NCI-H524 (cell line): Measurements from ENCODE around the gene TLE6.
"Not testable (repeated sequence)": the region's sequence is repeated elsewhere in the genome, so short reads cannot be mapped to it uniquely, and the experiment has no call there.

Source experiments
- DNase-seq, 2 experiments: peaks; one replicate each; lab custom pipeline; 2025; lab: John Stamatoyannopoulos, UW

TLE6 gene

DNA sequence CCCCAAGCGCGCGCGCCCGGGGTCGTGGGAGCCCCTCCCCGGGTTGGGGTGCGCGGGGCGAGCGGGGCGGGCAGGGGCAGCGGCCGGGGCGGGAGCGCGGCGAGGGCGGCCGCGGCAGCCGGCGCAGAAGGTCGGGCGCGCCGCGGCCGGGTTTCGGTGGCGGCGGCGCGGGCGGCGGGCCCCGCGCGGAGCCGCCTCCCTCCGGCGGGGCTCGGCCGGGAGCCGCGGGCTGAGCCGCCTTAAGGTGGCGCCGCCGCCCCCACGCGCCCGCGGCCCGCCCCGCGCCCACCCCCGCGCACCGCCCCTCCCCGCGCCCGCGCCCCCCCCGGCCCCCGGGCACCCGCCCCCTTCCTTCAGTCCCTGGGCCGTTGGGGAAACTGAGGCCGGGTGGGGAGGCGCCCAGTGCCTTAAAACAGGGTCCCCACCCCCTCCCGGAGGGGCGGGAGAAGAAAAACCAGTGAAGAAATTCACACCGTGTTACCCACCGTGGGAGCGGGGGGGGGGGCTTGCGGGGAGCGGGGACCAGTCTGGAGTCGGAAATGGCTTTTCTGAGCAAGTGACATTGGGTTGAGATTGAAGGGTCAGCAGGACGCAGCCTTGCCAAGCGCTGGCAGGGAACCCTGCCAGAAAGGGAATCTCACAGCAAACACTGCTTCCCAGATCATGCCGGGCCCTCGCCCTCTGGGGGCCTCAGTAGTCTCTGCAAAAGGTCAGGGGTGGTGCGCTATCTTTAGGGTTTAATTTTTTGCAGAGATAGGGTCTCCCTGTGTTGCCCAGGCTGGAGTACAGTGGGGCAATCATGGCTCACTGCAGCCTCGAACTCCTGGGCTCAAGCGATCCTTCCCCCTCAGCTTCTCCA lies 51.9 kb downstream of the TLE6 start, which contains the start of gene TLE2:
TLE2 (minus strand) TSS at position 216 of the 859 bp plus-strand sequence. CDS start 376 bp downstream, outside the sequence.
- DNase-seq, result no peak

DNA sequence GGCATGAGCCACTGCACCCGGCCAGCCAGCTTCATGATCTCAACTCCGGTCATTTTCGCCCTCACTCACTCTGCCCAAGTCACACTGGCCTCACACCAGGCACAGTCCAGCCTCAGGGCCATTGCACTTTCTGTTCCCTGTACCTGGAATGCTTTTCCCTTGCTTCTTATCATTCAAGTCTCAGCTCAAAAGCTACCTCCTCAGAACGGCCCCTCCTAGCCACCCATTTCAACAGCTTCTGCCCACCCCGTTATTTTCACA lies 54.2 kb downstream of the TLE6 start:
- DNase-seq, result no peak

DNA sequence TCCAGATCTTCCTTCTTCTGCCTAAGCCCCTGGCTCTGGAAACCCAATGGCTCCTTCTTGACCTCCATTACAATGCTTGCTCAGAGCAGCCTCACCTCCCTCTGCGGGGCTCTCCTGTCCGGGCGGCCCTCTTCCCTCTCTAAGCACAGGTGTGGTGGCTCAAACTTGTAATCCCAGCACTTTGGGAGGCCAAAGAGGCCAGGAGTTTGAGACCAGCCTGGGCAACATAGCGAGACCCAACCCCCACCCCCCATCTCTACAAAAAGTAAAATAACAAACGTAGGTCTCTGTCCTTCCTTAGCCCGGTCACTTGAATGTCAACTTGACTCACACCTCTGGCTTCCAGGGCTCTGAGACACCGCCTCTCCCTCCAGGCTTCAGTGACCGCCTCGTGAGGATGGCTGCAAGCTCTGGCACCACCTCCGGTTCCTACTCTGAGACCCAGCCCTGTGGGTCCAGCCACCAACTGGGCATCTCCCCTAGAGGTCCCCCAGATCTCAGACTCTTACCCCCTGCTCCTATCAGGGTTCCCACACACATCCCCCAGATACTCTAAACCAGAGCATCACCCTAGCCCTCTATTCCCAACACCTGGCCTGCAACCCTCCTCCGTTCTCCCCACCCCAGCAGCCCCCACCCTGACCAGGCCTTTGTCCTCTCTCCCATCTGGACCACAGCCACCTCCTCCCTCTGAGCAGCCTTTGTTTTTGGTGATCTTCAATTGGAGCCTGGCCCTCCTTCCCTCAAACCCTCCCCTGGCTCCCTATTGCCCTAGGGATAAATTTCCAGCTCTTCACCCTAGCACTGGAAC lies 56.4 kb downstream of the TLE6 start:
- no peak for DNase-seq

DNA sequence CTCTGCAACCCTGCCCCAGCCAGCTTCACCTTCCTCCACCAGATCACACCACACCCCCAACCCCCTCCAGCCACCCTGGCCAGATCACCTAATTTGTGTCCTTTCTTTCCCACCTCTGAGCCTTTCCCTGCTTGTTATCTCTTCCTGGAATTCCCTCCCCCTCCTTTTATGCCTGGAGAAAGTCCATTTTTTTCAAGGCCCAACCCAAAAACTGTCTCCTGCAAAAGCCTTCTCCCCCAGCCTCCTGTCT lies 57.0 kb downstream of the TLE6 start:
- DNase-seq, result no peak

DNA sequence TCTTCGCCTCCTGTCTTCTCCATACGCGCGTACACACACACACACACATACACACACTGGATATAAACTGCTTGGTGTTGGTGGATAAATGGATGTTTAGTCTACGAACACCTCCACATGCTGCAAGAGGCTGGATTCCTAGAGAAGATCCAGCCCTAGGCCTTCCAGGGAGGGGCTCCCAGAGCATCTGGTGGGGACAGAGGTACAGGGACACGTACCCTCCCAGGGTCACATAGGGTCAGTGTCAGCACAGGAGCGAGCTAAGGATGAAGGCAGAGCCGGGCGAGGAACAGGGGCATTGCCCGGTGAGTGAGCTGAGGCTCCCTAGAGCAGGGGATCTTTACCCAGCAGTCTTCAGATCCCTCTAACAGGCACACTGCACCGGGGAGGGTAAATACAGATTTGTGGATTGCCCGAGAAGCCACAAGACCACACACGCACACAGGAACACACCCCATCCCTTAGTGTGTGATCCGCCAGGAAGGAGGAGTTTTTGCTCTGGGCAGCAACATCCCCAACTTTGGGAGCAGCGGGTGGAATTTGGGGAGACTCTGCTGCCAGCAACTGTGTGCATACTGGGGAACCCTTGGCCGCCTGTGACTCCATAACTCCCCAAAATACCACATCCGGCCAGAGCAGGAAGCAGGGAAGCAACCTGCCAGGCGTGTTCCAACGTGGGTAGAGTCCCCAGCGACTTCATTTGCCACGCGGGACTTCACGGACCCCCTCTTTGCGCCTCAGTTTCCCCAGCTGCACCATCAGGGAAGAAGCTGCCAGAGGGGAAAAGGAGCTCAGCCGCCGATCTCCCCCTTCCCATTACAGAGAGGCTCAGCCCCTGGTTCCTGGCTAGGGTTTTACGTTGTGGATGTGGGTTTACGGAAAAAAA lies 57.5 kb downstream of the TLE6 start:
- peak in 1 of 2 experiments; percentile 39 for DNase-seq

DNA sequence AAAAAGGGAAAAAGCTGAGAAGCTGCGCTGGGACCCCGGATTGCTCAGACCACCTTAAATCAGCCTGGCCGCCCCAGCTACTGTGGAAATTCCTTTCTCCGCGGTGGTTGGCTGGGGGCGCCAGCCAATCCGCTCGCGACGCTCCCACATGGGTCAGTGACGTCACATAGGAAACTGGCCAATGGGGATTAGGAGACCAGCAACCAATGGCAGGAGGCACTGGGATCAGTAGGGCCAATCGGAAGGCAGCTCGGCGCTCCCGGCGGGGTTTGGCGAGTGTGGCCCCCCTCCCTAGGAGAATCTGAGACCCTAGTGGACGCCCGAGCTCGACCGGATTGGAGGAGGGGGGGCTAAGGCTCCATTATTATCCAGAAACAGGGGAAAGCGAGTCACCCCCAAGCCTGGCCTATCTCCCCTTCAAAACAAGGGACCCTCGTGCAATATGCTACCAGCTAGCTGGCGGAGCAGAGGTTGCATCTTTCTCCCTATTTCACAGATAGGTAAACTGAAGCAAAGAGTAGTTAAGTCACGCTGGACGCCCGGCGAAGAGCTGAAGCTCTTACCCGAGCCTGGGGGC lies 58.3 kb downstream of the TLE6 start:
- peak; percentile 100 for DNase-seq

DNA sequence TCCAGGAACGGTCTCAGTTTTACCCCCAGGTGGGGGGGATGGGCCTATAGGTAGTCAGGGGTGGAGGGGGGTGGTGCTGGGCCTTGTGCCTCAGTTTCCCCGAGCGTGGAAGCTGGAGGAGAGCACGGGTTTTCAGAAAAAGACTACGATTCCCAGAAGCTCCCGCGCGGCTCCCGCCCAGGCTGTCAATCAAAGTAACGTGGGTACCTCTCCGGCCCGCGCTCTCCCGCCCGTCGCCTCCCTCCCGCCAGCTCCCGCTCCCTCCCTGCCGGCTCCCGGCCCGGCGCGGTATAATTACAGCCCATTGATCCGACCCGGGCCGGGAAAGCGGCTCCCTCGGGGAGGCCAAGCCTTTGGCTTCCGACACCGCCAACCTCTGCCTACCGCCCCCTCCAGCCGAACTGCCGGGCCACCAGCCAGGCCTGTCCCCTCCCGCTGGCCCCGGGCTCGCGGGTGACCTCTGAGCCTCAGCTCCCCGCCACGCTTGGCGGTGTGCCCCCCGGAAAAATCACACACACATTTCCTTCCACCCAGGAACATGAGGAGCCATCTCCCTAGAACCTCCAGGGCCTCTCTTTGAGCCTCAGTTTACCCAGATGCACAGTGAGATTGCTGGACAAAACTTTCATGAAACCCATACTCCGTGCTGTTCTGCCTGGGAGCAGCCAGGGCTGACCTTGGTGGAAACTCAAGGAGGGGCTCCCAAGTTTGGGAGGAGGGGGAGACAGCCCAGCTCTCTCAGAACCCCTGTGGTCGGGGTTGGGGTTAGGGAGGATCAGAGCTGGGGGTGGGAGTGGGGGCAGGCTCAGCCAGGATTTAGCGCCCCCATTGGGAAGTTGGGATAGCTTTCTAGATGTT lies 59.0 kb downstream of the TLE6 start:
- peak; percentile 88 to 95 for DNase-seq

DNA sequence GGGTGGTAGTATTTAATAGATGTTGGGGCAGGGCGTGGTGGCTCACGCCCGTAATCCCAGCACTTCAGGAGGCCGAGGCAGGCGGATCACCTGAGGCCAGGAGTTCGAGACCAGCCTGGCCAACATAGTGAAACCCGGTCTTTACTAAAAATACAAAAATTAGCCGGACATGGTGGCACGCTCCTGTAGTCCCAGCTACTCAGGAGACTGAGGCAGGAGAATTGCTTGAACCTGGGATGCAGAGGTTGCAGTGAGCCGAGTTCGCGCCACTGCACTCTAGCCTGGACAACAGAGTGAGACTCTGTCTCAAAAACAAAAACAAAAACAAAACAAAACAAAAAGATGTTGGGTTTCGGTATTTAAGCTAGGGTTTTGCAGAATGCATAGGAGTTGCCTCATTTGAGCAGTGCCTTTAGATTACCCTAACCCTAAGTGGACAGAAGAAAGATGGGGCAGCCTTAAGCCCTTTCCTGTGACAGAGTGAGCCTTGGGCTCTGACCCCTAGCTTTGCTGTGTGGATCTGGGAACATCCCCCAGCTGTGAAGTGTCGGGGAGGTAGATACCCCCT lies 59.7 kb downstream of the TLE6 start:
- DNase-seq, result not testable (repeated sequence)

DNA sequence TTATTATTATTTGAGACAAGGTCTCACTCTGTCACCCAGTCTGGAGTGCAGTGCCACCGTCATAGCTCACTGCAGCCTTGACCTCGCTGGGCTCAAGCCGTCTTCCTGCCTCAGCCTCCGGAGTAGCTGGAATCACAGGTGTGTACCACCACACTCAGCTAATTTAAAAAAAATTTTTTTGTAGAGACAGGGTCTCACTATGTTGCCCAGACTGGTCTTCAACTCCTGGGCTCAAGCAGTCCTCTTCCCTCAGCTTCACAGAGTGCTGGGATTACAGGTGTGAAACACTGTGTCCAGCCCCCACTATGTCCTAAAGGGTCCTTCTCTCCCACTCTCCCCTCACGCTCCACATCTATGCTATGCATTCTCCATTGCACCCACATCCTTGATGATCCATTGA lies 60.9 kb downstream of the TLE6 start:
- DNase-seq, result no peak

DNA sequence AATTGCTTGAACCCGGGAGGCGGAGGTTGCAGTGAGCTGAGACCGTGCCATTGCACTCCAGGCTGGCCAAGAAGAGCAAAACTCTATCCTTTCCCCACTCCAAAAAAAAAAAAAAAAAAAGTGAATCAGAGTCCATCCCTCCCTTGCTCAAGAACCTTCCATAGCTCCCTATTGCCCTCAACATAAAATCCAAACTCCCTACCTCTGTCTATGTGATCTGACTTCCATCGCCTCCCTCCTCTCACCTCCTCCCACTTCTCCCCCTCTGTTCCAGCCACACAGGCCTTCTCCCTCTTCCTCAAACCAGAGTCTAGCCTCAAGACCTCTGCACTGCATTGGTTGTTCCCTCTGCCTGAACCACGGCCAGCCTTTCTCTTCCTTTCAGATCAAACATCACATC lies 61.8 kb downstream of the TLE6 start:
- DNase-seq, result no peak

DNA sequence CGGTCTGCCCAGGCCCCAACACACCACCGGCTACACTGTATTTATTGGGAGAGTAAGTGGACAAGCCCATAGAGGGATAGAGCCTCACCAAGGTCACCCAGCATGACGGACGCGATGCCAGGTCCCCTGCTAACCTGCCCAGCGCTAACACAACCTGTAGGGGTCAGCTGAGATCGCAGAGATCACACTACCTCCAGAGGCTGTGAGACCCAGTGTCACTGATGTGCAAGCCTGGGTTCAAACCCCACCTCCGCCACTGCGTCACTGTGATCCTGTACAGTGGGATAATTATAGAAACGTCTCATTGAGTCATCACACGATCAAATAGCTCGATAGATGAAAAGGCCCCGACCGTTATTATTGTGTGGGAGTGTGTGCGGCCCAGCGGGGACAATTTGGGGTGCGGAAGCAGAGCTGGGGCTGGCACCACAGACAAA lies 62.3 kb downstream of the TLE6 start:
- DNase-seq, result no peak

DNA sequence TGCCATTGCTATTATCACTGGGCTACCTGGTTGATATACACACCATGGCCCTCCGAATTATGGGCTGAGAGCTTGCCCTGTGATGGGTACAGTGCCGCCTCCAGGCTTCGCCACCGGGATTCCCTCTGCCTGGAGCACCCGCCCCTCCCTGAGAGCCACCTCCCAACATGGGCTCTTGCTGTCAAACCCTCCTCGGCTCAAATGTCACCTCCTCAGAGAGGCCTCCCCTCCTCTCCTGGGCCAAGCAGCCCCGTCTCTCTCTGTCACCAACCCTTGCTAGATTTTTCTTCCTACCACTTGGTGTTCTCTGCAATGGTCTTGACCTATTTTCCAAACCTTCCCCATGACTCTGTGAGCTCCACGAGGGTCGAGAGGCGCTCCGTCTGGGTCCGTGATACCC lies 64.0 kb downstream of the TLE6 start:
- DNase-seq, result no peak

DNA sequence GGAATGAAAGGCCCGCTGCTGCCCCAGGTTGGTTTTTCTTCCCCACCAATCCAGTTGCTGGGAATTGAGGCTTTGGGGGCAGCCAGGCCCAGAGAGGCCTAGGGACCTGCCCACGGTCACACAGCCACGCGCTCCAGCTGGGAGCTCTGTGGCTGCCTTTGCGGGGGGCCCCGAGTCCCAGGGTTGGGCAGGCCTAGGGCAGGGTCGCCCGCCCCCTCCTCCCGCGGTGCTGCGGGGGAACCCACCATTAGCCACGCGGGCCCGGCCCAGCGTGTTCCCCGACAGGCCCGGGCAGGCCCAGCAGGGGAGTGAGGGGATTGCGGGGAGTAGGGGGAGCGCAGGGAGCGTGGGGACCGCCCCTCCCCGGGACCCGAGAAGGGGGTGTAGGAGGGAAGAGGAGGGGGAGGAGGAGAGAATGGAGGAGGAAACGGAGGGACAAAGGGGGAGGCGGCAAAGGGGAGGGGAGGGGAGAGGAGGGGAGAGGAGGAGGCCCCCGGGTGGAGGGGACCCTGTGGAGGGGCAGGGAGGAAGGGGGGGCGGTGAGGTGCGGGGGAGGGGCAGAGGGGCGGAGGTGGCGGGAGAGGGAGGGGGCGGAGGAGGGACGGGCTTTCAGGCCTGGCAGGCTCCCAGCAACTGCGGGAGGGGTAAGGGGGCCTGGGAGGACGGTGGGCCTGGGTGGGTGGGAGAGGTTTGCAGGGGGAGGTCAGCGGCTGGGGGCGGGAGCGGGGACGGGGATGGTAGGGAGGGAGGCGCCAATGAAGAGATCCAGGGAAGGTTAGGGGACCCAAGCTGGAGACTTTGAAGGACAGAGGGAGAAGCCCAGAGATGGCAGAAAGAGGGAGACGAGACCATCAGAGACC lies 64.6 kb downstream of the TLE6 start:
- DNase-seq, result no peak

DNA sequence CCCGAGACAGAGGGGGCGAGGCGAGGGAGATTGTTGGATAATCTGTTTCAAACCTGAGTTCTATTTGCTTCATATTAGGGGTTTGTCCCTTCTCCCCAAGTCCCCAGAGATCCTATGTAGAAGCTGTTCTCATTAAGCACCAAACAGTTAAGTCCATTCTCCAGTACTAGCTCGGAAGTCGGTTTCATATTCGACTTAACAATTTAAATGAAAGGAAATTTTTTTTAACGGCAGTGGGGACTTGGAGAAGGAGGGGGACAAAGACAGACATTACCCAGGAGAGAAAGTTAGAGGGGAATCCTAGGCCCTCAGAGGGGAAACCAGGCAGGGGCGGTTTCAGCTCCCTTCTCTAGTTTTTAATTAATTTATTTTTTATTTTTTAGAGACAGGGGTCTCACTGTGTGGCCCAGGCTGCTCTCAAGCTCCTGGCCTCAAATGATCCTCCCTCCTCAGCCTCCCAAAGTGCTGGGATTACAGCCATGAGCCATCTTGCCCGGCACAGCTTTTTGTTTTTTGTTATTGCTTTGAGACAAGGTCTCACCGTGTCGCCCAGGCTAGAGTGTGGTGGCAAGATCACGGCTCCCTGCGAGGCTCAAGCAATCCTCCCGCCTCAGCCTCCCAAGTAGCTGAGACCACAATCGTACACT lies 65.4 kb downstream of the TLE6 start:
- DNase-seq, result no peak
